Tibial artery (tissue), 4 donors: Measurements from ENCODE around the gene GTF2F2.

ENCODE experiments used
- DNase-seq, 2 donors: peaks; one replicate each; pipeline ENCODE4 v3.0.0-alpha.2; 2019
- H3K27ac ChIP-seq, 2 donors: fragments of 200-600 bp; sonication (generic) in 1 of 2; 1 replicate in 1 of 2; 2 replicates in 1 of 2; pipeline ENCODE4 v1.5.1; 2018 to 2019; ENCODE audit warnings: mild to moderate bottlenecking in 1 of 2
- H3K27me3 ChIP-seq, 2 donors: fragments of 200-600 bp; sonication (generic) in 1 of 2; one replicate each; pipeline versions ENCODE4 v1.5.1 to v1.6.0; 2016 to 2019
- H3K36me3 ChIP-seq, 3 donors: fragments of 200-600 bp; sonication (generic) in 2 of 3; one replicate each; pipeline ENCODE4 v1.5.1; 2016 to 2019; ENCODE audit warnings: mild to moderate bottlenecking in 2 of 3
- H3K4me1 ChIP-seq, 4 donors: fragments of 200-600 bp; sonication (generic) in 2 of 4; 1 replicate in 3 of 4; 2 replicates in 1 of 4; pipeline ENCODE4 v1.5.1; 2016 to 2019
- H3K4me3 ChIP-seq, 2 donors: fragments of 200-600 bp; sonication (generic) in 1 of 2; 1 replicate in 1 of 2; 2 replicates in 1 of 2; pipeline ENCODE4 v1.5.1; 2018 to 2019; ENCODE audit warnings: mild to moderate bottlenecking in 2 of 2
- H3K9me3 ChIP-seq, 3 donors: fragments of 200-600 bp; sonication (generic) in 1 of 3; one replicate each; pipeline ENCODE4 v1.5.1; 2016 to 2019
- intact Hi-C: fragments of 100-400 bp; cut with DNase I; formaldehyde crosslinking; loops from one replicate; pipeline ENCODE4 v1.15.0; 2023; ENCODE audit warnings: low total_unique reads
- TF ChIP-seq, protein P1 (sequence below), 2 experiments: fragments of 200-600 bp in 1 of 2; fragments of 450-650 bp in 1 of 2; IDR thresholded peaks; one replicate each; pipeline ENCODE4 v1.5.1; 2017 to 2019; ENCODE audit warnings: antibody characterized with exemption in 2 of 2, mild to moderate bottlenecking in 1 of 2, moderate library complexity in 1 of 2

GTF2F2 gene

GRCh38 chr13:45258334-45258675 is 138.0 kb downstream of the GTF2F2 start:
- intact Hi-C loops = no loop called here
- Histone ChIP-seq H3K4me3 (no peak overlapping the region), H3K4me1 (peaks cover 0 to 9% (median 0%) of the 10 kb centered on the region in 4 donors), H3K27ac (no peak overlapping the region), H3K27me3 (no peaks in the 10 kb centered on the region), H3K9me3 (no peaks in the 10 kb centered on the region), H3K36me3 (peaks cover 3 to 5% (median 5%) of the 10 kb centered on the region in 3 donors)
- TF ChIP-seq, protein P1, sequence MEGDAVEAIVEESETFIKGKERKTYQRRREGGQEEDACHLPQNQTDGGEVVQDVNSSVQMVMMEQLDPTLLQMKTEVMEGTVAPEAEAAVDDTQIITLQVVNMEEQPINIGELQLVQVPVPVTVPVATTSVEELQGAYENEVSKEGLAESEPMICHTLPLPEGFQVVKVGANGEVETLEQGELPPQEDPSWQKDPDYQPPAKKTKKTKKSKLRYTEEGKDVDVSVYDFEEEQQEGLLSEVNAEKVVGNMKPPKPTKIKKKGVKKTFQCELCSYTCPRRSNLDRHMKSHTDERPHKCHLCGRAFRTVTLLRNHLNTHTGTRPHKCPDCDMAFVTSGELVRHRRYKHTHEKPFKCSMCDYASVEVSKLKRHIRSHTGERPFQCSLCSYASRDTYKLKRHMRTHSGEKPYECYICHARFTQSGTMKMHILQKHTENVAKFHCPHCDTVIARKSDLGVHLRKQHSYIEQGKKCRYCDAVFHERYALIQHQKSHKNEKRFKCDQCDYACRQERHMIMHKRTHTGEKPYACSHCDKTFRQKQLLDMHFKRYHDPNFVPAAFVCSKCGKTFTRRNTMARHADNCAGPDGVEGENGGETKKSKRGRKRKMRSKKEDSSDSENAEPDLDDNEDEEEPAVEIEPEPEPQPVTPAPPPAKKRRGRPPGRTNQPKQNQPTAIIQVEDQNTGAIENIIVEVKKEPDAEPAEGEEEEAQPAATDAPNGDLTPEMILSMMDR (IDR thresholded peaks at IDR 0.05) = no peak
- DNase-seq = no peak

DNA sequence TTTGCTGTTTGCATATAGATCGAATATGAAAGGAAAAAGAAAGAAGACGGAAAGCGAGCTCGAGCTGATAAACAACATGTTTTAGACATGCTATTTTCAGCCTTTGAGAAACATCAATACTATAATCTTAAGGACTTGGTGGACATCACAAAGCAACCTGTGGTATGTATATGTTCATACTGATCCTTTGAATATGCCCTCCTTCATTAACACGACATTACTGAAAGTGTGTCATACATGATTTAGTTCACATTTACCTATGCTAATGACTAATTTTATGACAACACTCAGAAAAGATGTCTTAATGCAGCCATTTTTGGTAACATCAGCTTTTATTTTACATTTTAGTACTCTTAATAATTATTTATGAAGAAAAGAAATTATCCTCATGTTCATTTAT is 146.9 kb downstream of the GTF2F2 start:
- no peak overlapping the region for H3K4me3 ChIP-seq
- DNase-seq = no peak
- no peaks in the 10 kb centered on the region for H3K9me3 ChIP-seq
- intact Hi-C loops = no loop called here
- H3K4me1 ChIP-seq = no peaks in the 10 kb centered on the region
- H3K36me3 ChIP-seq = peaks cover 0 to 5% (median 0%) of the 10 kb centered on the region in 3 donors
- TF ChIP-seq, protein P1 (IDR thresholded peaks at IDR 0.05) = no peak
- H3K27ac ChIP-seq = no peak overlapping the region
- no peaks in the 10 kb centered on the region for H3K27me3 ChIP-seq

DNA sequence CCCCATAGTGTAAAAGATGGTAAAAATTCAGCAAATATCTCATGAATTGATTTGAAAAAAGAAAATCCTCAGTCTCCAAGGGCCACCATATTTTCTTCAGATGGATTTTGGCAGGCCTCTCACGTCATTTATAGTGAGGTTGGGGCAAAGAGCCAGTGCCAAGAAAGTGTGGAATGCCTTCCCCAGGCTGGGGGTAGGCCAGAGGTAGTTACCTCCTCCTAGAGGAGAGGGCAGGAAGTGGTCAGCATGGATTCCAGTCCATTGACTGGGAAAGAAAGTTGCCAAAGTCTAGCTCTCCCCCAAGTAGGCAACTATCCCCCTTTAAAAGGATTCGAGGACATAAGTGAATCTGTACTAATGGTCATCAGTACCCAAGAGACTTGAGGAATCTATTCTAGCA is 148.9 kb downstream of the GTF2F2 start:
- Histone ChIP-seq H3K4me1 (no peaks in the 10 kb centered on the region), H3K4me3 (no peak overlapping the region), H3K36me3 (peaks cover 0 to 5% (median 0%) of the 10 kb centered on the region in 3 donors), H3K27me3 (no peaks in the 10 kb centered on the region), H3K9me3 (no peaks in the 10 kb centered on the region), H3K27ac (no peak overlapping the region)
- intact Hi-C loops = no loop called here
- TF ChIP-seq, protein P1 (IDR thresholded peaks at IDR 0.05) = no peak
- DNase-seq = no peak

- H3K27ac ChIP-seq = no peak overlapping the region
- intact Hi-C loops = no loop called here
- TF ChIP-seq, protein P1 (IDR thresholded peaks at IDR 0.05) = no peak
- H3K27me3 ChIP-seq = no peaks in the 10 kb centered on the region
- H3K36me3 ChIP-seq = peaks cover 0 to 6% (median 3%) of the 10 kb centered on the region in 3 donors
- H3K9me3 ChIP-seq = no peaks in the 10 kb centered on the region
- H3K4me1 ChIP-seq = no peaks in the 10 kb centered on the region
- no peak for DNase-seq
- H3K4me3 ChIP-seq = no peak overlapping the region
These were observed 156.6 kb downstream of the GTF2F2 start for GRCh38 chr13:45276913-45277312.

DNA sequence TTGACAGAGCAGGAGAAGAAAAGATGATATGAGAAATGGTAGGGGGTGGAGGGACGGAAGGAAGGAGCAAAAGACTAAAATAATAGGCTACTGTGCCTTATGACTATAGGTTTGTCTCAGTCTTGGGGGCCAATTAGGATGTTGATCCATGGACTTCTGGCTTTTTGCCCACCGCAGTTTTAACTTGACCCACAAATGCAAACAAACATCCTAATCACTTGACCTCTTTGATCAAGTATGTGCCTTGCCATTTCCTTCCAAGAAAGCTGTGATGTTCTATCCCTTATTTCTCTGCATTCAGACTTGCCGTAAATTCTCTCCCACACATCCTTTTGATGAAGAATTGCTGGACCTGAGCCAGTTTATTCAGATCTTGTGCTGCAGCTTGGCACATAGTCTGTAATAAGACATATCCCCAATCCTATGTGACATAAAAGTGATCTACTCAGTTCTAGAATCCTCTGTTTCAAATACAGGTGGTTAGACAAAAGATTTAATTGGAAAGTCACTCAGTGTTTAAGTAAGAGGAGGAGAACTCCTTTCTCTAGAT is 157.9 kb downstream of the GTF2F2 start:
- H3K27ac ChIP-seq = no peak overlapping the region
- intact Hi-C loops = no loop called here

More for the DNA sequence above, 157.9 kb downstream of the GTF2F2 start:
- Histone ChIP-seq H3K4me3 (no peak overlapping the region), H3K36me3 (peaks cover 2 to 6% (median 3%) of the 10 kb centered on the region in 3 donors), H3K27me3 (no peaks in the 10 kb centered on the region), H3K4me1 (no peaks in the 10 kb centered on the region), H3K9me3 (no peaks in the 10 kb centered on the region)
- TF ChIP-seq, protein P1 (IDR thresholded peaks at IDR 0.05) = no peak
- no peak for DNase-seq
